Left ventricle myocardium superior (tissue), 1 donor: ENCODE data around the gene HOMER3. TPM values are rescaled to one million over a fixed set of nuclear protein-coding genes. Genes with fewer than 3 reads are reported as not detected.
A peak's percentile ranks its signal among the peaks of the same experiment; 100 is the strongest.

Experiments
- ATAC-seq: fragments of 200-7000 bp; cut with Tn5 transposase; one replicate; pipeline ENCODE4 v1.9.1; 2020; ENCODE audit warnings: mild to moderate bottlenecking, moderate library complexity
- DNase-seq: peaks from one replicate; pipeline ENCODE4 v3.0.0-alpha.2; 2020
- intact Hi-C: fragments of 100-400 bp; cut with micrococcal nuclease; formaldehyde crosslinking; loops from one replicate; pipeline ENCODE4 v1.11.0; 2022
- long read RNA-seq: library from polyadenylated mRNA; unstranded; transcript quantifications from one replicate; pipeline ENCODE4 v2.0.0, GENCODE V29; 2021
- total RNA-seq: library from RNA; stranded (reverse); fragmentation: NEBNext Ultra II Directional; extraction: Animal tissue kit (Norgen Biotek cat#: 25700); gene quantifications from one replicate; pipeline ENCODE4 v1.2.1, GENCODE V29; 2021
- donor health status: DM: no; HTN: yes; CAD: no; lungs with severe emphysema.

Gene HOMER3
- 10.4 TPM for total RNA-seq
- long read RNA-seq, transcript HOMER3-202 (10 exons, 1,557 nt) = major isoform, 20 of 34 reads
- long read RNA-seq, partial matches to known transcripts = 5 of 34 reads
- long read RNA-seq, other reads (novel, unspliced or antisense) = 9 of 34 reads

DNA sequence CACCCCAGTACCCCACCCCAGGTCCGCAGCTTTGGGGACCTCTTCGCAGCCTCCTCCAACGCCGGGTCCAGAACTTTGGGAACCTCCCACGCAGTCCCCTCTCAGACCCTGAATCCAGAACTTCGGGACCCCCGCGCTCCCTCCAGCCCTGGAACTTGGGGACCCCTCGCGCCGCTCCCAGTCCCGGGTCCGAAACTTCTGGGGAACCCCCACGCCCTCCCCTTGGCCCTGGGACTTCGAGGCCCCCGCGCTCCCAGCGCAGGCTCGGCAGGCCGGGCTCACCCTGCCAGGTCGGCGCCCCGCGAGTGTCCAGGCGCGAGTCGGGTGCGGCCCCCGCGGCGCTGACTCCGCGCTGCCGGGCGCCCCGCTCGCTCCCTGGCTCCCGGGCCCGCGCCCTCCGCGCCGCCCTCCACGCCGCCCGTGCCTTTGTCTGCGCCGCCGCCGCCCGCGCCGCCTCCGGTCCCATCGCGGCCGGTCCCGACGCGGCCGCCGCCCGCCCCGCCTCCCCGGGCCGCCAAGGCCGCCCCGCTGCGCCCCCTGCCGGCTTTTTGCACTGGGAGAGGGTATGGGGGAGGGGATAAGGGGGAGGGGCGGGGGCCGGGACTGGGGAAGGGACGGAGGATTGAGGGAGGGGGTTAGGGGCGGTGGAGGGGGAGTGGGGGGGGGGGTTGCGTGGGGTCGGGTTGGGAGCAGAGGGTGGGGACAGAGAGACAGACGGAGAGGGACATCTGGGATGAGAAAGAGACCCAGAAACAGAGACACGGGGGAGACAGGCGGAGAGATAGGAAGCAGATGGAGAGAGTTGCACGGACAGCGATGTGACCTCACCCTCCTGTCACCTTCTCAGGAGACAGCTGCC lies at the start of gene HOMER3:
TSS of gene HOMER3 (minus strand) at position 449 of the 859 bp plus-strand sequence. CDS start 2,235 bp downstream, outside the sequence.
- peak; percentile 90 for ATAC-seq
- intact Hi-C loops = no loop called here

DNA sequence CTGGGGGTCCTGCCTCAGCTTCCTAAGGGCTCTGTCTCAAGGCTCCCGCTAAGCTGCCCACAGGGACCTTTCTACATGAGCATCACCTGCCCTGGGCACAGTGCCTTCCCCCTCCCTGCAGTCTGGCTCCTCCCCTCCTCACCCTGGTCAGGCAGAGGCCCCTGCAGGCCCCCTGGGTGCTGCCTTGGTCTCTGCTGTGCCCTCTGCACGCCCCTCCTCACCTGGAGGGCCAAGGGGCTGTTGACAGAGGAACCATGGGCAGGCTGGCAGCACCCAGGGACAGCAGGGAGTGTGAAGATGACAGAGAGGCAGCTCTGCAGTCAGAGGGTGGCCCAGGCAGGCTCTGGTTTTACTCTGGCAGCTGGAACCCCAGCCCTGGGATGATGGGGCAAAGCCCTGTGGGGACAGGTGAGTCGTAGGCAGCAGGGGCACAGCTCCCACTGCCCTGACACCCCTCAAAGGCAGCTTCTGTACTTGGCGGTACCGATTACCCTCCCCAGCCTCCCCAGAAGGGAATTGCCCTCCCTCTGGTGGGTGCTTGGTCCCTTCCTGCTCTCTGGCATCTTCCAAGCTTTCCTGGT lies 49.2 kb upstream of the HOMER3 start:
- no peak for ATAC-seq
- no peak for DNase-seq
- intact Hi-C loops = no loop called here

More for the DNA sequence above, at the start of gene HOMER3:
- DNase-seq = peak; percentile 93

DNA sequence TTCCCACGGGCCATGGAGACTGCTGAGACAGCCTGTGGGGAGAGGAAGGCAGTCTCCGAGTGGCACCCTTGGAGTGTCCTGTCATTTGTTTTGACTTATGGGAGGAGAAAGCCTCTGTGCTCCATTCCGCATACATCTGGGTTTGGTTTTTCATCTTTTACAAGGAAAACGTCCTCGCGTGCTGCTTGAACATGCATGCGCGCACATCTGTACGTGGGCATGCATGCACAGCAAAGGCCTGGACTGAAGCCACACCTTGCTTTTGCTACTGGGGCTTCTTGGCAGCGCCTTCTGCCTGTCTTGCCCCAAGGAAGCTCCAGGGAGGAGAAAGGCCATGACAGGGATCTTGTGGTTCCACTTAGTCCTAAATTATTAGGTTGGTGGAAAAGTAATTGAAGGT lies 48.3 kb upstream of the HOMER3 start:
- intact Hi-C loops = no loop called here
- ATAC-seq = no peak

DNA sequence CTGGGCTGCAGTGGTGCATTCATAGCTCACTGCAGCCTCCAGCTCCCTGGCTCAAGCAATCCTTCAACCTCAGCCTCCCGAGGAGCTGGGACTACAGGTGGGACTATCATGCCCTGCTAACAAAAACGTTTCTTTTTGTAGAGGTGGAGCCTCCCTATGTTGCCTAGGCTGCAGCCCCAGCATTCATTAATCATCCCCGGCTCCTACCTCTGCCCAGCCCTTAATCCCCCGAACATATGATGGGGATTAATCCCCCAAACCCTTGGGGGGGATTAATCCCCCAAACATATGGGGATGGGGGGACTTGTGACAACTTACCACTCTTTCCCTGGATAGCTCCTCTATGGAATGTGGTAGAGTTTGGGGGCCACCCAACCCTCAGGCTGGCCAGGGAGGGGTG lies 46.4 kb upstream of the HOMER3 start:
- intact Hi-C loops = no loop called here
- no peak for ATAC-seq
- no peak for DNase-seq

More for the DNA sequence above, 48.3 kb upstream of the HOMER3 start:
- no peak for DNase-seq

DNA sequence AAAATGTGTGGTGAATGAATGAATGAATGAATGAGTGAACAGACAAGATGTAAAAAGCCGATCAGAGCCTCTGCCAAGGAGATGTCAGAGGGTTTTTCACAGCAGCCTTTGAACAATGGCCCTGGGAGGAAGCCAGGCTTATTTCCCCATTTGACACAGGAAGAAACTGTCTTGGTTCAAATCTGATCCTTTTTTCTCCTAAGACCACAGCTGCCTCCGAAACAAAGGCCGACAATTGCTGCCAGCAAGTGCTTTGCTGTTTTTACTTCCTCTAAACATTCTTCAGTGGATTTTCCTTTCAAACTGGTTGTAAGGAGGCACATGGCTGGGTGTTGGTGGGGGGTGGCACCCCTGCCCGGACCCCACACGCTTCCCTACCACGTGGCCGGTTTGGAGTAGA lies 44.2 kb upstream of the HOMER3 start:
- DNase-seq (no peak), ATAC-seq (peak; percentile 23)
- intact Hi-C loops = no loop called here

DNA sequence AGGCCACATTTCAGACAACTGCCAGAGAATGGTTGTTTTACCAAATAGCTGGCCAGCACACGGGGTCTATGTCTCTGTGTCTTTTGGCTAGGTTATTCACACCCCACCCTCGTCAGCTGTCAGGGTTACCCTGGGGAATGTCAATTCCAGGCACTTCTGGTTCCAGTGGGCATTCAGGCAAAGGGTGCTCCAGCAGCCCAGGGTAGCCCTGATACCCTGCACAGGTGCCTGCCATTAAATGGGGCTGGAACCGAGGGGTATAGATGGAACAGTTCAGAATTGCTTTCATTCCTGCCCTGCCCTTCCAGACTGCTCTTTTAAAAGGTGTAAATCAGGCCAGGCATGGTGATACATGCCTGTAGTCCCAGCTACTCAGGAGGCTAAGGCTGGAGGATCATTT lies 43.2 kb upstream of the HOMER3 start:
- intact Hi-C loops = no loop called here
- DNase-seq (no peak), ATAC-seq (no peak)

DNA sequence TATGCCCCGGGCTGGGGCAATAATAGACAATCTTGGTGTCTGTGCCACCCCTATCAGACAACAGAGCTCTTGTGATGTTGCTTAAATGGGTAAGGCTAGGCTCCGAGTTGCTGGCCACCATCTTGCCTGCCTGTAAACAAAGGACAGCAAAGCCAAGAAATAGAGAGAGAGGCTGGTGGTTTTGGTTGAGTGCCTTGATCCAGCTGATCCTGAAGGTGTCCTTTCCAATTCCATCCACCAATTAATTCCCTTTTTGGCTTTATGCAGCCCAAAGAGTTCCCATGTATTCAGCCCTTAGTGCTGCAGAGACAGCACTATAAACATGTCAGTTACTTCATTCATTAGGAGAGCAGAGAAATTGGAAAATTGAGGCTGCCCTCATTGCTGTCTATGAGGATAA lies 41.7 kb upstream of the HOMER3 start:
- intact Hi-C loops = no loop called here
- DNase-seq (no peak), ATAC-seq (no peak)

DNA sequence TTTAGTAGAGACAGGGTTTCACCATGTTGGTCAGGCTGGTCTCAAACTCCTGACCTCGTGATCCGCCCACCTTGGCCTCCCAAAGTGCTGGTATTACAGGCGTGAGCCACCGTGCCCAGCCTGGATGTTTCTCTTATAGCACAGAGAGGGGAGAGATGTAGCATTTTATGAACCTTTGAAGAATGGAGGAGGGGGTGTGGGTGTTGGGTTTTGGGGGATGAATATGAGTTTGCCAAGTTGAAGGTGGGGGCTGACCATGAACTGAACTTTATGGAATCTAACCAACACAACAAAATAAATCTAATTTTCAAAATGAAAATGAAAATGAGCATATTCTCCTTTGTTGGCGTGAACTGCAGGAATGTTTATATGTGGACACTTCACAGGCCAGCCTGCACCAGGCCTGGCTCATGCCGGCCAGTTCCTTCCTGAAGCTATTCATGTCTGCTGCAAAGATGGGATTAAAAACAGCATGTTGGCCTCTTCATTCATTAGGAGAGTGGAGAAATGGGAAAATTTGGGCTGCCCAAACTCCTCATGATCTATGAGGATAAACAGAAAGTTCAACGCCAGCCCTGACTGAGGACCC lies 39.5 kb upstream of the HOMER3 start:
- intact Hi-C loops = no loop called here
- no peak for ATAC-seq

DNA sequence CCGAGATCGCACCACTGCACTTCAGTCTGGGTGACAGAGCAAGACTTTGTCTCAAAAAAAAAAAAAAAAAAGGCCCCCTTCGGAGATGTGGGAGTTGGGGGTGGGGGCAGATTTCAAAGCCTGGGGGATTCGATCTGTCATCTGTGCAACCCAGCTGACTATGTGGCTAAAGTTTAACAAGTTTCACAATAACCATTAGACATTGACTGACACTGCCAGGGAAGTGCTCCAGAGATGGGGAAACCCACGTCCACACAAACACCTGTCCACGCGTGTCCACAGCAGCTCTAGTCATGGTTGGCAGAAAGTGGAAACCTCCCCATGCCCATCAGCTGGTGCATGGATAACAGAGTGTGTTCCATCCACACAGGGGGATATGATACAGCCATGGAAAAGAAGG lies 37.6 kb upstream of the HOMER3 start:
- intact Hi-C loops = no loop called here
- no peak for ATAC-seq
- no peak for DNase-seq

More for the DNA sequence above, 39.5 kb upstream of the HOMER3 start:
- DNase-seq = no peak

DNA sequence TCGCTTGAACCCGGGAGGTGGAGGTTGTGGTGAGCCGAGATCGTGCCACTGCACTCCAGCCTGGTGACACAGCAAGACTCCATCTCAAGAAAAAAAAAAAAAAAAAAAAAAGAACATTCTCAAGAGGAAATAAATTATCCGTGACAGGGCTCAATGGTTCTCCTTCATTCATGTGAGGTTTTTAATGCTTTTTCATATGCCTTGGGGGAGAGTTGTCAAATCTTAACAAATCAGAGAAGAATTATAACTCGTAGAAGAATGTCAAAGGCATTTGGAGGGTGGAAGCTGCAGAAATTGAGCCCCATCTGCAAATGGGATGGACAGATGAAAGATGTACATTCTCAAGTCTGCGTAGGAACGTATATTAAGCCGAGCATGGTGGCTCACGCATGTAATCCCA lies 34.9 kb upstream of the HOMER3 start:
- DNase-seq = no peak
- ATAC-seq = no peak
- intact Hi-C loops = no loop called here

DNA sequence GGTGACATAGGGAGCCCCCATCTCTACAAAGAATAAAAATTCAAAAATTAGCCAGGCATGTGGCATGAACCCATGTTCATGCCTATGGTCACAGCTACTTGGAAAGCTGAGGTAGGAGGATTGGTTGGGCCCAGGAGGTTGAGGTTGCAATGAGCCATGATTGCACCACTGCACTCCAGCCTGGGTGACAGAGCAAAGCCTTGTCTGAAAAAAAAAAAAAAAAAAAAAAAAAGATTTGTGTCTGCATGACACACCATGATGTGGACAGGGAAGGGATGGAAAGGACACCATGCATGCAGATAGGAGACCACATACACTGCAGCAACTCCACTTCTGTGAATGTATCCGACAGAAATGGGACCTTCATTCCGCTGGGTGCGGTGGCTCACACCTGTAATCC lies 34.0 kb upstream of the HOMER3 start:
- ATAC-seq (no peak), DNase-seq (no peak)
- intact Hi-C loops = no loop called here

DNA sequence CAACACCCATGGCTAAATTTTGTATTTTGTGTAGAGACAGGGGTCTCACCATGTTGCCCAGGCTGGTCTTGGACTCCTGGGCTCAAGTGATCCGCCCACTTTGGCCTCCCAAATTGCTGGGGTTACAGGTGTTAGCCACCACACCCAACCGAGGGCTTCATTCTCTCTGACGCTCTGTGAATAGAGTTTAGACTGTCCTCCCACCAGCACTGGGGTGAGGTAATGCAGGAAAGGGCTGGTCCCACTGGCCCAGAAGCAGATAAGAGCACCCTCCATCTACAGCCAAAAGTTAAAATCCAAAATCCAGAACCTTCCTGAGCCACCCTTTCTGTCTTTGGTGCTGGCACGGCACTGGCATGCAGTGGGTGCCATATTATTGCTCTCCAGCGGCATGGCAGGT lies 31.8 kb upstream of the HOMER3 start:
- peak; percentile 47 for ATAC-seq
- intact Hi-C loops = no loop called here
- DNase-seq = no peak

DNA sequence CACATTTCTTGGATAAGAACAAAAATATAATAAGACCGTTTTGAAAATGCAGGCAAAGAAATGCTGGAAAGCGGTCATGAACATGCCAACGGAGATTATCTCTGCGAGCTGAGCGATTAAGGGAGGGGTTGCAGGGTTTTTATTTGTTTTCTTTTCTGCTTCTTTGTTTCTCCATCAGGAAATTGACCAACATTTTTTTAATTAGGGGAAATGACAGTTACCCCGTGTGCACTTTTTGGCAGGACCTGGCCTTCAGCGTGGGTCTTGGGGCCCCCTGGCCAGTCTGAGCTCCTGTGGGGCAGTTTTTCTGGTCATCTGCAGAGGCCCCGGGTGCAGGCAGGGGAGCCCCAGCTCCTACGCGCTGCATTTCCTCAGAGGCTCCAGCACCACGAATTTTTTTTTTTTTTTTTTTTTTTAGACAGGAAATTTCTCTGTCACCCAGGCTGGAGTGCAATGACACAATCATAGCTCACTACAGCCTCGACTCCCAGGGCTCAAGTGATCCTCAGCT lies 31.3 kb upstream of the HOMER3 start:
- intact Hi-C loops = no loop called here
- ATAC-seq (peak; percentile 35), DNase-seq (peak; percentile 37)

DNA sequence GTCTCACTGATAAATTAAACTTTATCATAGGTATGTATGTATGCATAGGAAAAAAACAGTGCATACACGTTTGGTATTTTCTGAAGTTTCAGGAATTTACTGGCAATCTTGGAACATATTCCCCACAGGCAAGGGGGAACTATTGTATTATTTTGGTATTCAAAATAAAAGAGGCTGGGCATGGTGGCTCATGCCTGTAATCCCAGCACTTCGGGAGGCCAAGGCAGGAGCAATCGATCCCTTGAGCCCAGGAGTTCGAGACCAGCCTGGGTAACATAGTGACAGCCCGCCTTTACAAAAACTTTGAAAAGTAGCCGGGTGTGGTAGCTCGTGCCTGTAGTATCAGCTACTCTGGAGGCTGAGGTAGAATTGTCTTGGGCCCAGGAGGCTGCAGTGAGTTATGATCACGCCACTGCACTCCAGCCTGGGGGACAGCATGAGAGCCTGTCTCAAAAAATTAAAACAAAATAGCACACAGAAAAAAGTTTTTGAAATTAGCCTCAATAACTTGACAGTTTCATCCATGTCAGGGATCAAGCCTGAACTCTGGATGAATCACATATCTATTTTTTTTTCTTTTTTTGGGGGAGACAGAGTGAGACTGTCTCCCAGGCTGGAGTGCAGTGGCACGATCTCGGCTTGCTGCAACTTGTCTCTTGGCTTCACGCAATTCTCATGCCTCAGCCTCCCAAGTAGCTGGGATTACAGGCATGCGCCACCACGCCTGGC lies 29.1 kb upstream of the HOMER3 start:
- ATAC-seq (no peak), DNase-seq (no peak)
- intact Hi-C loops = no loop called here

DNA sequence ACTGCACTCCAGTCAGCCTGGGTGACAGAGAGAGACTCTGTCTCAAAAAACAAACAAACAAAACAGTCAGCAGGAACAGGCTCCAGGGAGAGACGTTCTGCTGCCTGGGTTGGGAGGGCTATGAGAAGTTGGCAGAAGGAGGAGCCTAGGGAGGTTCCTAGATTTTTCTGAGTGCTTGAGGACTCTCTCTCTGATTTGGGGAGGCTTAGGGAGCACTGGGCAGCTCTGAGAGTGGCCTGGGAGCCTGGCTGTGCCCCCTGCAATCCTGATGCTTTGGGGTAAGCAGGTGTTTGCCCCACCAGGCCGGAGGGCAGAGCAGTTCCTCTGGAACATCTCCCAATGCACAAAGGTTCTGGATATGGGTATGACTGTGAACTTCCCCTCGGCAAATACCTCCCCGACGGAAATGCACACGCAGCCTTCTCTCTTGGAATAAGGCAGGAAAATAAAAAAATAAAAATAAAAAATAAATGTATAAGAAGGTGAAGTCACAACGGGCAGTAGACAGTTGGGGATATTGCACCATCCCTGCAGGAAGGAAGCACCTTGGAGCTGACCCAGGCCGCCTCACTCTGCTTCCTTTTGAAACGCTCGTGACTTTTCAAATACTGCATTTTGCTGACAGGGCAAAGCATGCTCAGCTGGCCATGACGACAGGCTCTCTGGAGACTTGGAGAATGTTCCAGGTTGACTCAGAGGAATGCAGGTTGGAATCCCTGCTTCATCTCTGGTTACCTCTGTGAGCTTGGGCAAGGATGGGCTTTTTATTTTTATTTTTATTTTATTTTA lies 26.5 kb upstream of the HOMER3 start:
- ATAC-seq = peak; percentile 74
- intact Hi-C loops = no loop called here
- DNase-seq = peak; percentile 73

DNA sequence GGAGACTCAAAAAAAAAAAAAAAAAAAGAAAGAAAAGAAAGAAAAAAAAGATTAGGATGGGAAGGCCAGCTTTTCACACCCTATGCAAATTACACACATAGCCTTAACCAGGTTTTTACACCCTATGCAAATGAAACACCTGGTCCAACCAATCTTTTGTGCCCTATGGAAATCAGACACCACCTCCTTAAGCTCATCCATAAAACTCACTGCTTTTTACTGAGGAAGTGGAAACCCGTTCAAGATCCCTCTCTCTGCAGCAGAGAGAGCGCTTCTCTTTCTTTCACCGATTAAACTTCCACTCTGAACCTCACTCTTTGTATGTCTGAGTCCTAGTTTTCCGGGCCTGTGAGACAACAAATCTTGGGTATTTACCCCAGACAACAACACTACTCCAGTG lies 25.3 kb upstream of the HOMER3 start:
- ATAC-seq (no peak), DNase-seq (no peak)
- intact Hi-C loops = no loop called here

DNA sequence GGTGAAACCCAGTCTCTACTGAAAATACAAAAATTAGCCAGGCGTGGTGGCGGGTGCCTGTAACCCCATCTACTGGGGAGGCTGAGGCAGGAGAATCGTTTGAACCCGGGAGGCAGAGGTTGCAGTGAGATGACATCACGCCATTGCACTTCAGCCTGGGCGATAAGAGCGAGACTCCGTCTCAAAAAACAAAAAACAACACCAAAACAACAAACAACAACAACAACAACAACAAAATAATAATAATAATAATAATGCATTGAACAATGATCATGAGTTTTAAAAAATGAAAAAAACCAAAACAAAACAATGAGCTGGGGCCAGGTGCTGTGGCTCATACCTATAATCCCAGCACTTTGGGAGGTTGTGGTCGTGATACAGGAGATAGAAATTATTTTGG lies 23.1 kb upstream of the HOMER3 start:
- intact Hi-C loops = no loop called here
- no peak for ATAC-seq

DNA sequence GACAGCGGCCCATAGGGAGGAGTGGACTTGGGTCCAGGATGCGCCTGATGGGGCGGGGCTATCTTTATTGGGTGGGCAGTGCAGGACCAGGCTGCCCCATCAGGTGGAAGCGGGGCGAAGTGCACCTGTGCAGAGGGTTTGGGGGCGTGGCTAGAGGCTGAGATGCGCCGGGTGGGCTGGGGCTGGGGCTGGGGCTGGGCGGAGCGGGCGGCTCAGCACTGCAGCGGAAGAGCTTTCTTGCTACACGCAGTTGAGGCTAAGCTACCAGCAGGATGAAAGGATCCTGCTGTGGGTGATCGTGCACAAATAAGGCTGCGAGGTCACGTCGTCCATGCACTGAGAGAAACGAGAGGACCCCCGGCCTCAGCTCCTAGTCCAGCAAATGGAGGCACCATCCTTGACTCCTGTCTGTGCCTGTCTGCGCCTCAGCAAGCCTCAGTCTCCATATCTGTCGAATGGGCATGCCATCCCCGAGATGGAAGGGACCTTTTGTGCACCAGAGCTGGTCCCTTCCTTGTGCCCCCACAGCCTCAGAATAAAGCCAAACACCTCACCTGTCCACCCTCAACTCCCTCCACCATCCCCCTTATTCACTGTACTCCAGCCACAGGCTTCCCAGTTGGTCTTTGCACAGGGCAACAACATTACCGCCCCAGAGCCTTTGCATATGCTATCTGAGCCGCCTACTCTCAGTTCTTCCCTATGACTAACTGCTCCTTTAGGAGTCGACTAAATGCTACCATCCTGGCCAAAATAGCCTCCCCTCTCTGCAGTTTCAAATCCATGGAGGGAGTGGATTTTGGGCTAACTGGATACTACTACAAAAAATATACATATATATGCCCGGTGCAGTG lies 21.0 kb upstream of the HOMER3 start:
- intact Hi-C loops = no loop called here
- DNase-seq (no peak), ATAC-seq (no peak)

More for the DNA sequence above, 23.1 kb upstream of the HOMER3 start:
- no peak for DNase-seq
